ENCODE results near the gene IL27RA. TPM values are rescaled to one million over a fixed set of nuclear protein-coding genes. Genes with fewer than 3 reads are reported as not detected.

Gene IL27RA
- total and polyA plus RNA-seq, 3 experiments from 2014 or later = 71.4 to 83.4 (median 73.6) TPM

- Mint-ChIP-seq H3K4me1 (no peaks in the 10 kb centered on the region), H3K27me3 (no peaks in the 10 kb centered on the region)
- POLR2A ChIA-PET = no interaction called here
Measured at GRCh38 chr19:14101003-14101545, 69.5 kb downstream of the IL27RA start.

GRCh38 chr19:14102102-14102696, 70.6 kb downstream of the IL27RA start:
- no peak overlapping the region for H3K4me3 Mint-ChIP-seq
- Histone ChIP-seq H3K4me1 (ENCODE audit: insufficient read depth, low read length) (no peaks in the 10 kb centered on the region), H3K9me3 (ENCODE audit: low read length) (no peaks in the 10 kb centered on the region), H3K36me3 (ENCODE audit: insufficient read depth, low read length) (peaks cover 11% of the 10 kb centered on the region), H3K27me3 (ENCODE audit: insufficient read depth, low read length, poor library complexity, severe bottlenecking) (no peaks in the 10 kb centered on the region), H3K4me3 (ENCODE audit: low read length) (no peak overlapping the region), H3K27ac (ENCODE audit: low read depth, low read length) (no peak overlapping the region)
- H3K27ac Mint-ChIP-seq = peak overlapping the region in 1 of 8 donors; percentile 17
- no peaks in the 10 kb centered on the region for H3K27me3 Mint-ChIP-seq
- ChIA-PET POLR2A (no interaction called here), CTCF (interaction anchor here (1.5 kb wide), 1 partner anchor 35 kb away, joined by 4 read pairs; the partner anchor contains the start of gene ASF1B)
- no peaks in the 10 kb centered on the region for H3K9me3 Mint-ChIP-seq
- no peak for DNase-seq
- no peaks in the 10 kb centered on the region for H3K4me1 Mint-ChIP-seq
- peaks cover 5 to 58% (median 6%) of the 10 kb centered on the region in 3 donors for H3K36me3 Mint-ChIP-seq

More at GRCh38 chr19:14101003-14101545, 69.5 kb downstream of the IL27RA start:
- Histone ChIP-seq H3K27ac (ENCODE audit: low read depth, low read length) (no peak overlapping the region), H3K4me1 (ENCODE audit: insufficient read depth, low read length) (no peaks in the 10 kb centered on the region), H3K9me3 (ENCODE audit: low read length) (no peaks in the 10 kb centered on the region), H3K27me3 (ENCODE audit: insufficient read depth, low read length, poor library complexity, severe bottlenecking) (no peaks in the 10 kb centered on the region), H3K36me3 (ENCODE audit: insufficient read depth, low read length) (peaks cover 11% of the 10 kb centered on the region), H3K4me3 (ENCODE audit: low read length) (no peak overlapping the region)
- no peak for DNase-seq
- CTCF ChIA-PET = no interaction called here
- Mint-ChIP-seq H3K36me3 (peaks cover 5 to 57% (median 9%) of the 10 kb centered on the region in 3 donors), H3K9me3 (no peaks in the 10 kb centered on the region), H3K27ac (no peak overlapping the region), H3K4me3 (no peak overlapping the region)

GRCh38 chr19:14102756-14103155, 71.2 kb downstream of the IL27RA start:
- H3K27me3 ChIP-seq (ENCODE audit: insufficient read depth, low read length, poor library complexity, severe bottlenecking) = no peaks in the 10 kb centered on the region
- no peak overlapping the region for H3K27ac Mint-ChIP-seq
- no peaks in the 10 kb centered on the region for H3K27me3 Mint-ChIP-seq
- ChIA-PET POLR2A (no interaction called here), CTCF (interaction anchor here (1.5 kb wide), 1 partner anchor 34 kb away, joined by 4 read pairs; the partner anchor contains the start of gene ASF1B)
- H3K36me3 ChIP-seq (ENCODE audit: insufficient read depth, low read length) = peaks cover 11% of the 10 kb centered on the region
- no peaks in the 10 kb centered on the region for H3K4me1 ChIP-seq (ENCODE audit: insufficient read depth, low read length)
- H3K36me3 Mint-ChIP-seq = peaks cover 5 to 54% (median 6%) of the 10 kb centered on the region in 3 donors
- no peak for DNase-seq
- no peaks in the 10 kb centered on the region for H3K9me3 Mint-ChIP-seq
- H3K27ac ChIP-seq (ENCODE audit: low read depth, low read length) = no peak overlapping the region
- H3K4me1 Mint-ChIP-seq = no peaks in the 10 kb centered on the region
- no peaks in the 10 kb centered on the region for H3K9me3 ChIP-seq (ENCODE audit: low read length)
- no peak overlapping the region for H3K4me3 ChIP-seq (ENCODE audit: low read length)
- H3K4me3 Mint-ChIP-seq = no peak overlapping the region

Other genes with a start within 250 kb of the IL27RA start
- gene ZSWIM4, start 236.3 kb upstream of the IL27RA start, total RNA-seq = 1 to 10 TPM; 4.4 to 4.8 TPM
- gene ZSWIM4, start 236.3 kb upstream of the IL27RA start, polyA plus RNA-seq = 1.6 TPM
- gene NANOS3, start 154.6 kb upstream of the IL27RA start, total RNA-seq = 1 to 10 TPM in 1 of 2 experiments, under 1 TPM in 1; 0.90 to 1.5 TPM
- not detected for gene NANOS3, start 154.6 kb upstream of the IL27RA start, polyA plus RNA-seq
- gene BRME1, start 125.6 kb upstream of the IL27RA start, total RNA-seq = 1 to 10 TPM; 6.8 to 8.2 TPM
- gene BRME1, start 125.6 kb upstream of the IL27RA start, polyA plus RNA-seq = 3.5 TPM
- 10 to 100 TPM; 30.8 to 31.0 TPM for gene CC2D1A, start 125.6 kb upstream of the IL27RA start, total RNA-seq
- 15.3 TPM for gene CC2D1A, start 125.6 kb upstream of the IL27RA start, polyA plus RNA-seq
- gene PODNL1, start 93.3 kb upstream of the IL27RA start, total RNA-seq = under 1 TPM in 1 of 2 experiments, not detected in 1; 0.24 TPM
- gene PODNL1, start 93.3 kb upstream of the IL27RA start, polyA plus RNA-seq = not detected
- 10 to 100 TPM; 64.6 to 66.5 TPM for gene DCAF15, start 79.3 kb upstream of the IL27RA start, total RNA-seq
- 8.0 TPM for gene DCAF15, start 79.3 kb upstream of the IL27RA start, polyA plus RNA-seq
- gene RFX1, start 25.4 kb upstream of the IL27RA start, total RNA-seq = 10 to 100 TPM; 13.0 to 13.6 TPM
- 3.1 TPM for gene RFX1, start 25.4 kb upstream of the IL27RA start, polyA plus RNA-seq
- not detected for gene RLN3, start 3.6 kb upstream of the IL27RA start, total RNA-seq
- not detected for gene RLN3, start 3.6 kb upstream of the IL27RA start, polyA plus RNA-seq
- gene PALM3, start 30.3 kb downstream of the IL27RA start, total RNA-seq = not detected
- gene PALM3, start 30.3 kb downstream of the IL27RA start, polyA plus RNA-seq = not detected
- gene MISP3, start 41.0 kb downstream of the IL27RA start, total RNA-seq = 1 to 10 TPM in 1 of 2 experiments, under 1 TPM in 1; 1.00 to 1.2 TPM
- 2.1 TPM for gene MISP3, start 41.0 kb downstream of the IL27RA start, polyA plus RNA-seq
- under 1 TPM in 1 of 2 experiments, not detected in 1; 0.42 TPM for gene C19orf67, start 54.0 kb downstream of the IL27RA start, total RNA-seq
- gene C19orf67, start 54.0 kb downstream of the IL27RA start, polyA plus RNA-seq = not detected
- 100 to 1,000 TPM in 1 of 2 experiments, 10 to 100 TPM in 1; 97.8 to 105 TPM for gene SAMD1, start 59.0 kb downstream of the IL27RA start, total RNA-seq
- gene SAMD1, start 59.0 kb downstream of the IL27RA start, polyA plus RNA-seq = 2.8 TPM
- gene PRKACA, start 86.0 kb downstream of the IL27RA start, total RNA-seq = 10 to 100 TPM; 77.3 to 81.0 TPM
- gene PRKACA, start 86.0 kb downstream of the IL27RA start, polyA plus RNA-seq = 1.5 TPM
- 10 to 100 TPM; 75.0 to 76.2 TPM for gene ASF1B, start 104.8 kb downstream of the IL27RA start, total RNA-seq
- 4.5 TPM for gene ASF1B, start 104.8 kb downstream of the IL27RA start, polyA plus RNA-seq
- gene ADGRL1, start 174.4 kb downstream of the IL27RA start, total RNA-seq = 1 to 10 TPM; 5.8 TPM
- 0.81 TPM for gene ADGRL1, start 174.4 kb downstream of the IL27RA start, polyA plus RNA-seq

Data from CD8-positive, alpha-beta memory T cell (primary cell).